ENCODE measurements around the gene CACNA1C.

DNA sequence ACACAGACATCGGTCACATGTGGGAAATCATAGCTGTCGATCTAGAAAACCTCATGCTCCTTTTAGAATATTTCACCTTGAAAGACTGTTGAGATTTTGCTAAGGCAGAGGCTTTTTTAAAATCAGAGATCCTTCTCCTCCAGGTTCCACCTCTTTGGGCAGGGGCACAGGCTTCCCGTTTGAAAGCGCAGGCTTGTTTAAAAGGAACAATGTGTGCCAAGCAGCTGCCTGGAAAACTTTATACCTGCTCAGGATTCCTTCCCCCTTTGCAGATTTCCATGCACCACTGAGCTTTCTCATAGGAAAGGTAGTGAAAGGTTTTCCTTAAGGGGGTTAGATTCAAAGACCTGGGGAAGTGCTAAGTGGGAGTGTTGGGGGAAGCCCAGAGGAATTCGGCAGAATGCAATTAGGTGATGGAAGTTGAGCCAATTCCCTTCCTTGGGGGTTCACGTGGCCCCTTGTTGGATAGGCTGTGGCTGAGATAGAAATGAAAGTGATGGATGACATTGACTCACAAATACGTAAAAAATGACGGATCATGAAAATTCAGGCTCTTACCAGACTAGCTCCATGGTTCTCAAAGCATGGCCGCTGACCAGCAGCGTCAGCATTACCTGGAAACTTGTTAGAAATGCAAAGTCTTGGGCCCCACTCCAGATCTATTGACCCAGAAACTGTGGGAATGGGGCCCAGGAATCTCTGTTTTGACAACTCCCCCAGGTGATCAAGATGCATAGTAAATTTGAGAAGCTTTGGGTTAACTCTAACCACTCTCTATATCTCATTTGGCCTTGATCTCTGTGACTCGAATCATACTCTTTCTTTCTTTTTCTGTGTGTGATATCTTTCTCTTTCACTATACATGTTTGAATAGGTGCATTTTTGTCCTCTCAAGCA is 460.6 kb downstream of the CACNA1C start:
- TF ChIP-seq, protein P1, sequence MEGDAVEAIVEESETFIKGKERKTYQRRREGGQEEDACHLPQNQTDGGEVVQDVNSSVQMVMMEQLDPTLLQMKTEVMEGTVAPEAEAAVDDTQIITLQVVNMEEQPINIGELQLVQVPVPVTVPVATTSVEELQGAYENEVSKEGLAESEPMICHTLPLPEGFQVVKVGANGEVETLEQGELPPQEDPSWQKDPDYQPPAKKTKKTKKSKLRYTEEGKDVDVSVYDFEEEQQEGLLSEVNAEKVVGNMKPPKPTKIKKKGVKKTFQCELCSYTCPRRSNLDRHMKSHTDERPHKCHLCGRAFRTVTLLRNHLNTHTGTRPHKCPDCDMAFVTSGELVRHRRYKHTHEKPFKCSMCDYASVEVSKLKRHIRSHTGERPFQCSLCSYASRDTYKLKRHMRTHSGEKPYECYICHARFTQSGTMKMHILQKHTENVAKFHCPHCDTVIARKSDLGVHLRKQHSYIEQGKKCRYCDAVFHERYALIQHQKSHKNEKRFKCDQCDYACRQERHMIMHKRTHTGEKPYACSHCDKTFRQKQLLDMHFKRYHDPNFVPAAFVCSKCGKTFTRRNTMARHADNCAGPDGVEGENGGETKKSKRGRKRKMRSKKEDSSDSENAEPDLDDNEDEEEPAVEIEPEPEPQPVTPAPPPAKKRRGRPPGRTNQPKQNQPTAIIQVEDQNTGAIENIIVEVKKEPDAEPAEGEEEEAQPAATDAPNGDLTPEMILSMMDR (IDR thresholded peaks at IDR 0.05) = no peak
- no peak for TF ChIP-seq POLR2A (IDR thresholded peaks at IDR 0.05)
